GM12891 (cell line): ENCODE data around the gene PROM1.

ENCODE experiments used
- DNase-seq: peaks from one replicate; pipeline ENCODE4 v3.0.0; 2011; ENCODE audit warnings: low spot score; ENCODE audit not compliant: insufficient read length
- FAIRE-seq: peaks from 2 replicates; lab custom pipeline; 2011; peaks lifted over from hg19 to GRCh38; lab: Jason Lieb, UNC
- PAX5 ChIP-seq: IDR thresholded peaks from 2 replicates; pipeline ENCODE4 v1.6.1; 2011; ENCODE audit warnings: low read length, moderate library complexity, mild to moderate bottlenecking; ENCODE audit not compliant: insufficient read depth, severe bottlenecking
- POLR2A ChIP-seq: IDR thresholded peaks from 2 replicates; pipeline ENCODE4 v1.6.1; 2011; ENCODE audit warnings: low read depth, low read length, control low read depth
- POLR2AphosphoS5 ChIP-seq: IDR thresholded peaks from 2 replicates; pipeline ENCODE4 v1.6.1; 2011; ENCODE audit warnings: low read depth, low read length, control low read depth
- POU2F2 ChIP-seq: IDR thresholded peaks from 2 replicates; pipeline ENCODE4 v1.6.1; 2011; ENCODE audit warnings: low read depth, mild to moderate bottlenecking, control low read depth, low read length, moderate library complexity
- SPI1 ChIP-seq: IDR thresholded peaks from 2 replicates; pipeline ENCODE4 v1.6.1; 2011; ENCODE audit warnings: low read depth, low read length, control low read depth
- TAF1 ChIP-seq: IDR thresholded peaks from 2 replicates; pipeline ENCODE4 v1.6.1; 2011; ENCODE audit warnings: low read depth, low read length, control low read depth

The PROM1 gene

GRCh38 chr4:15931451-15932210, 152.2 kb downstream of the PROM1 start:
- no peak for TF ChIP-seq POLR2A
- TF ChIP-seq SPI1: no peak
- TF ChIP-seq TAF1: no peak
- TF ChIP-seq PAX5: no peak
- TF ChIP-seq POLR2AphosphoS5: no peak
- no peak for TF ChIP-seq POU2F2
- FAIRE-seq (no peak), DNase-seq (no peak)

GRCh38 chr4:15930314-15930713, 153.5 kb downstream of the PROM1 start:
- DNase-seq (no peak), FAIRE-seq (no peak)
- TF ChIP-seq SPI1 (no peak), POLR2A (no peak), PAX5 (no peak), POU2F2 (no peak), TAF1 (no peak), POLR2AphosphoS5 (no peak)

GRCh38 chr4:15929540-15929939, 154.3 kb downstream of the PROM1 start:
- no peak for DNase-seq
- no peak for TF ChIP-seq POLR2A
- no peak for TF ChIP-seq POLR2AphosphoS5
- TF ChIP-seq PAX5: no peak
- no peak for TF ChIP-seq TAF1
- no peak for TF ChIP-seq POU2F2
- no peak for TF ChIP-seq SPI1
- no peak for FAIRE-seq

GRCh38 chr4:15928883-15929282, 154.9 kb downstream of the PROM1 start:
- no peak for DNase-seq
- no peak for FAIRE-seq
- no peak for TF ChIP-seq PAX5

GRCh38 chr4:15926486-15926885, 157.3 kb downstream of the PROM1 start:
- DNase-seq: no peak
- no peak for FAIRE-seq
- TF ChIP-seq PAX5 (no peak), POLR2AphosphoS5 (no peak), SPI1 (no peak), POU2F2 (no peak), POLR2A (no peak), TAF1 (no peak)

- DNase-seq (no peak), FAIRE-seq (no peak)
- TF ChIP-seq TAF1: no peak
- TF ChIP-seq PAX5: no peak
- no peak for TF ChIP-seq SPI1
- no peak for TF ChIP-seq POLR2A
- TF ChIP-seq POU2F2: no peak
- TF ChIP-seq POLR2AphosphoS5: no peak
Measured at GRCh38 chr4:15925830-15926229, 158.0 kb downstream of the PROM1 start.

- DNase-seq: no peak
- TF ChIP-seq PAX5 (no peak), SPI1 (no peak), POU2F2 (no peak), POLR2AphosphoS5 (no peak), TAF1 (no peak)
- no peak for FAIRE-seq
Measured at GRCh38 chr4:15921592-15921932, 162.3 kb downstream of the PROM1 start.

- TF ChIP-seq POLR2A (no peak), SPI1 (no peak), POLR2AphosphoS5 (no peak), PAX5 (no peak), TAF1 (no peak), POU2F2 (no peak)
- DNase-seq: no peak
- FAIRE-seq: no peak
Measured at GRCh38 chr4:15920723-15921591, 162.9 kb downstream of the PROM1 start.

- FAIRE-seq (no peak), DNase-seq (no peak)
- TF ChIP-seq POLR2A (no peak), SPI1 (no peak), POLR2AphosphoS5 (no peak), TAF1 (no peak), PAX5 (no peak), POU2F2 (no peak)
Measured at GRCh38 chr4:15918484-15919129, 165.2 kb downstream of the PROM1 start.
